ENCODE measurements around the gene TNNC1. TPM values are rescaled to one million over a fixed set of nuclear protein-coding genes. Genes with fewer than 3 reads are reported as not detected.
A peak's percentile ranks its signal among the peaks of the same experiment; 100 is the strongest.

Gene TNNC1
- total and polyA plus RNA-seq, 4 donors: 0.21 to 0.75 (median 0.35) TPM

GRCh38 chr3:52458031-52458760, 4.4 kb upstream of the TNNC1 start:
- Histone ChIP-seq H3K4me3 (ENCODE audit: low read depth in 1 of 3, low read length in 3 of 3) (no peak overlapping the region), H3K9me3 (ENCODE audit: control insufficient read depth in 4 of 4, low read length in 3 of 4) (no peaks in the 10 kb centered on the region), H3K4me1 (ENCODE audit: control insufficient read depth in 4 of 4, insufficient read depth in 4 of 4, low read length in 3 of 4) (peaks cover 0 to 19% (median 10%) of the 10 kb centered on the region in 4 donors), H3K36me3 (ENCODE audit: control insufficient read depth in 4 of 4, insufficient read depth in 3 of 4, low read depth in 1 of 4, low read length in 3 of 4) (peaks cover 4 to 39% (median 22%) of the 10 kb centered on the region in 4 donors), H3K9ac (ENCODE audit: low read depth in 1 of 2, low read length in 2 of 2) (no peak overlapping the region), H3K27me3 (ENCODE audit: control insufficient read depth in 4 of 4, insufficient read depth in 4 of 4, low read length in 3 of 4) (no peaks in the 10 kb centered on the region), H3K27ac (ENCODE audit: low read depth in 1 of 2, low read length in 2 of 2) (no peak overlapping the region)
- 82% methylated on average over 6 of the region's 6 CpGs for WGBS
- no peak for DNase-seq (ENCODE audit: low spot score)
- TF ChIP-seq HNF4A (conservative IDR thresholded peaks at IDR 0.05) (no peak), ATF3 (IDR thresholded peaks at IDR 0.05) (no peak), ZBTB33 (IDR thresholded peaks at IDR 0.05) (no peak), TAF1 (conservative IDR thresholded peaks at IDR 0.05) (no peak), FOXA1 (IDR thresholded peaks at IDR 0.05) (no peak), NR2F2 (IDR thresholded peaks at IDR 0.05) (no peak), JUND (IDR thresholded peaks at IDR 0.05) (no peak), HNF4G (IDR thresholded peaks at IDR 0.05) (no peak), SP1 (IDR thresholded peaks at IDR 0.05) (no peak)

GRCh38 chr3:52456800-52457183, 3.0 kb upstream of the TNNC1 start:
- peaks cover 0 to 19% (median 10%) of the 10 kb centered on the region in 4 donors for H3K4me1 ChIP-seq (ENCODE audit: control insufficient read depth in 4 of 4, insufficient read depth in 4 of 4, low read length in 3 of 4)
- H3K9me3 ChIP-seq (ENCODE audit: control insufficient read depth in 4 of 4, low read length in 3 of 4): no peaks in the 10 kb centered on the region
- DNase-seq (ENCODE audit: low spot score): no peak
- peaks cover 4 to 32% (median 18%) of the 10 kb centered on the region in 4 donors for H3K36me3 ChIP-seq (ENCODE audit: control insufficient read depth in 4 of 4, insufficient read depth in 3 of 4, low read depth in 1 of 4, low read length in 3 of 4)
- WGBS: 75% methylated on average over 5 of the region's 5 CpGs
- no peaks in the 10 kb centered on the region for H3K27me3 ChIP-seq (ENCODE audit: control insufficient read depth in 4 of 4, insufficient read depth in 4 of 4, low read length in 3 of 4)
- peak overlapping the region in 2 of 3 donors; percentile 66 to 88 for H3K4me3 ChIP-seq (ENCODE audit: low read depth in 1 of 3, low read length in 3 of 3)
- TF ChIP-seq FOXA1 (IDR thresholded peaks at IDR 0.05) (no peak), TAF1 (conservative IDR thresholded peaks at IDR 0.05) (no peak), SP1 (IDR thresholded peaks at IDR 0.05) (no peak), YY1 (IDR thresholded peaks at IDR 0.05) (no peak), ZBTB33 (IDR thresholded peaks at IDR 0.05) (no peak), CTCF (IDR thresholded peaks at IDR 0.05; ENCODE audit: low read depth, low read length, missing input control) (no peak), NR2F2 (IDR thresholded peaks at IDR 0.05) (no peak), MAX (IDR thresholded peaks at IDR 0.05) (no peak), REST (IDR thresholded peaks at IDR 0.05) (no peak), FOXA2 (IDR thresholded peaks at IDR 0.05) (no peak), EGR1 (IDR thresholded peaks at IDR 0.05; ENCODE audit: low read depth in 2 of 2) (no peak), HNF4G (IDR thresholded peaks at IDR 0.05) (no peak), RAD21 (IDR thresholded peaks at IDR 0.05) (no peak), JUND (IDR thresholded peaks at IDR 0.05) (no peak), GABPA (IDR thresholded peaks at IDR 0.05 in 1 of 2, conservative IDR thresholded peaks at IDR 0.05 in 1 of 2) (no peak), HNF4A (conservative IDR thresholded peaks at IDR 0.05) (no peak), RXRA (IDR thresholded peaks at IDR 0.05) (no peak), ATF3 (IDR thresholded peaks at IDR 0.05) (no peak)
- H3K27ac ChIP-seq (ENCODE audit: low read depth in 1 of 2, low read length in 2 of 2): peak overlapping the region; percentile 81 to 86
- H3K9ac ChIP-seq (ENCODE audit: low read depth in 1 of 2, low read length in 2 of 2): no peak overlapping the region

All from liver (tissue), 9 donors.